Central memory CD4-positive, alpha-beta T cell (primary cell): Measurements from ENCODE around the gene FBXW9.
"Not testable (repeated sequence)": the region's sequence is repeated elsewhere in the genome, so short reads cannot be mapped to it uniquely, and the experiment has no call there.

Source experiments
- DNase-seq: peaks from one replicate; pipeline ENCODE4 v3.0.0; 2022

FBXW9 gene

DNA sequence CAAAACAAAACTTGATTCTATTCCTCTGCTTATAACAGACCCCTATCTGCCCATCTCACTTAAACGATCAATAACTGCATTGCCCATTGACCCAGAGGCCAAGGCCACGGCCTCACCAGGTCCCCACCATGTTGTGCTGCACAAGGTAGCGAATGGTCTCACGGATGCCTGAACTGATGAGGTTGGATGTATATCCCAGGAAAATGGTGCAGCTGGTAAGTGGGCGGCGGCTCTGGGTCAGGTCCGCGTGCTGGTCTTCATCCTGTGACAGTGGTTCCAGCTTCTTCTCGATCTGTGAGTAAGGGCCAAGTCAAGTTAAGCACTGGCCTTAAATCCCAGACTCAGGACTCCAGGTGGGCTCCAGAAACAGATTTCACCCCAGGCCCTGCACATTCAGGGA lies 16.4 kb downstream of the FBXW9 start:
- DNase-seq = no peak

DNA sequence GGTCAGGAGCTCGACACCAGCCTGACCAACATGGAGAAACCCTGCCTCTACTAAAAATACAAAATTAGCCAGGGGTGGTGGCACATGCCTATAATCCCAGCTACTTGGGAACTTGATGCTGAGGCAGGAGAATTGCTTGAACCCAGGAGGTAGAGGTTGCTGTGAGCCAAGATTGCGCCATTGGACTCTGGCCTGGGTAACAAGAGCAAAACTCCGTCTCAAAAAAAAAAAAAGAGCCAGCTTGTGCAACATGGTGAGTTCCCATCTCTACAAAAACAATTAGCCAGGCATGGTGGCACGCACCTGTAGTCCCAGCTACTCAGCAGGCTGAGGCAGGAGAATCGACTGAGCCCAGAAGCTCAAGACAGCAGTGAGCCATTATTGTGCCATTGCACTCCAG lies 18.4 kb downstream of the FBXW9 start:
- DNase-seq = not testable (repeated sequence)

DNA sequence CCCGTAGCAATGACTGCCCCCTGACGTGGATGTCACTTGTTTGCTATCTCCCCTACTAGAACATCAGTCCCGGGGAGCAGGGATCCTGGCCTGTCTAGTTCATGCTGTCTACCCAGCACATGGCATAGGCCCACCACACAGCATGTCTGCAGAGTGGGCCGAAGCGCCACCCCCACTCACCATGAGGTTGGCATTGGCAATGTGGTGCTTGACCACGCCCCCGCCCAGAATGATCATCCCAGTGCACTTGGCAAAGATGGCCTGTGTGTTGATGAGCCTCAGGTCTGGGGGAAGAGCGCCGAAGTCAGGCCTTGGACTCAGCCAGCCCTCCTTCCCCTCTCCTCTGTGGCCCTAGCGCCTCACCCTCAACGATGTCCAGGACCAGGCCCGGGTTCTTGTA lies 19.5 kb downstream of the FBXW9 start:
- DNase-seq = no peak

DNA sequence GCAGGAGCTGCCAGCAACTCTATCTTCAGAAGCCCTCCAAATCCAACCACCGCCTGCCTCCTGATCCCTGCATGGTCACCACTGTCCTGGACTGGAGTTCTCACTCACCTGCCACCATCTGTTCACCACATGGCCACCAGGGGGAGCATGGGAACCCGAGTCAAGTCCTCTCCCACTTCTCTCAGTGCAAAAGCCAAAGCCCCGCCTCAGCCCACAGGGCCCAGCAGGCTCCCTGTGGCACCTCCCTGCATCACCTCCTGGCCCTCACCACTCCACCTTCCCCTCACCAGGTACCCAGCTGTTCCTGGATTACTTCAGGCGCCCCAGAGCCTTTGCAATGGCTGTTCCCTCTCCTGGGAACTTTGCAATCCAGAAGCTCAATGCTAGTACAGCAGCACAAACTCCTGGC lies 20.0 kb downstream of the FBXW9 start:
- peak; percentile 66 for DNase-seq

DNA sequence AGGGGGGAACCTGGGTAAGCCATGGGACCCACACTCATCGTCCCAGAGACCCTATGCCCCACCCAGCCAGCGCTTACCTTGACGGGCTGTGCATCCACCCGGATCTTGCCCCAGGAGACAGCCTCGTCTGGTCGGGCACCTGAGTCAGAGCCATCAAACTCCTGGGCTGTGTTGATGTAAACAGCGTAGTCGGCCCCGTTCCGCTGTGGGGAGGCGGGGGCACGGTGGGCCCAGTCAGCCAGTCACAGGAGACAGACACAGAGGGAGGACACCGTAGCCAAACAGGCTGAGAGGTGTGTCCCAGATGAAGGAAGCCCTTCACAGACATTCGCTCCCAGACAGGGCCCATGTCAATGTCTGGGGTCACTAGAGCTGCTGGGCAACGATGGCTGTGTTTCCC lies 20.5 kb downstream of the FBXW9 start:
- DNase-seq = no peak

- DNase-seq = no peak
Observed at GRCh38 chr19:12675399-12675798, 21.0 kb downstream of the FBXW9 start.

DNA sequence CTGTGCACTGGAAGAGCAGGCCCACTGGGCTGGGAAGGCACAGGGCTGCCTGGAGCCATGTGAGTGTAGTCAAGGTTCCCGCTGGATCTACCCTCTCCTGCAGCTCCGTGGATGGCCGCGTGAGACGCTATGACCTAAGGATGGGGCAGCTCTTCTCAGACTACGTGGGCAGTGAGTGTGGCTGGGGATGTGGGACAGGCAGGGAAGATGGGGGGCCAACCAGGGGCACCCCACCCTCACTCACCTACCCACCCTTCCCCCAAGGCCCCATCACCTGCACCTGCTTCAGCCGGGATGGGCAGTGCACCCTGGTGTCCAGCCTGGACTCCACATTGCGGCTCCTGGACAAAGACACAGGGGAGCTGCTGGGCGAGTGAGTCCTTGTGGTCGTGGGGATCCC lies 23.7 kb downstream of the FBXW9 start:
- DNase-seq = no peak

- DNase-seq = no peak
Observed at GRCh38 chr19:12670159-12670928, 26.1 kb downstream of the FBXW9 start.

GRCh38 chr19:12669270-12670158 lies 26.9 kb downstream of the FBXW9 start:
- DNase-seq = peak; percentile 75

- peak; percentile 65 for DNase-seq
Observed at GRCh38 chr19:12668932-12669269, 27.5 kb downstream of the FBXW9 start.

GRCh38 chr19:12668346-12668745 lies 28.1 kb downstream of the FBXW9 start:
- no peak for DNase-seq

DNA sequence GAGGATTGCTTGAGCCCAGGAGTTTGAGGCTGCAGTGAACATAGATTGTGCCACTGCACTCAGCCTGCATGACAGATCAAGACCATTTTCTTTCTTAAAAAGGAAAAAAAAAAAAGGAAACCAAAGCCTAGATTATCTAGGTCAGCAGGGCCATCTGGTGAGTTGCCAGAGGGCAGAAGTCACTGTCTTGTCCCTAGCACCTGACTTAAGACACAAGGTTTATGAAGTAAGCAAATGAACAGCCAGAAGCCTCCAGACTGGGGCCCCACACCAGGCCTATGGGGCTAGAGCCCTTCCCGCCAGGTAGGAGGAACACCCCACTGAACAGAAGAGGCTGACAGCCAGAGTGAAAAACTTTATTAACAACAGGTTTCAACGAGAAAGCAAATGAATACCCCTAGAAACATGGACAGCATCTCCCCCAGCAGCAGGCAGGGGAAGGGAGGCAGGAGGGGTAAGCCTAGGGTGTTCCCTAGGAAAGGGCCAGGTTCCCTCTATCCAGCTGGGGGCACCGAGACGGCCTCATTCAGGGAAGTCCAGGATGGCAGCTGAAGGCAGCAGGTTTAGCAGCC lies 28.6 kb downstream of the FBXW9 start:
- no peak for DNase-seq

GRCh38 chr19:12666265-12667048 lies 30.0 kb downstream of the FBXW9 start, which contains the start of the genes MAN2B1 and WDR83:
MAN2B1 (minus strand) TSS chr19:12666742; CDS start chr19:12666701, 41 bp downstream.
WDR83 (plus strand) TSS chr19:12666807; CDS start chr19:12669791, 2,984 bp downstream.
- peak; percentile 73 for DNase-seq

DNA sequence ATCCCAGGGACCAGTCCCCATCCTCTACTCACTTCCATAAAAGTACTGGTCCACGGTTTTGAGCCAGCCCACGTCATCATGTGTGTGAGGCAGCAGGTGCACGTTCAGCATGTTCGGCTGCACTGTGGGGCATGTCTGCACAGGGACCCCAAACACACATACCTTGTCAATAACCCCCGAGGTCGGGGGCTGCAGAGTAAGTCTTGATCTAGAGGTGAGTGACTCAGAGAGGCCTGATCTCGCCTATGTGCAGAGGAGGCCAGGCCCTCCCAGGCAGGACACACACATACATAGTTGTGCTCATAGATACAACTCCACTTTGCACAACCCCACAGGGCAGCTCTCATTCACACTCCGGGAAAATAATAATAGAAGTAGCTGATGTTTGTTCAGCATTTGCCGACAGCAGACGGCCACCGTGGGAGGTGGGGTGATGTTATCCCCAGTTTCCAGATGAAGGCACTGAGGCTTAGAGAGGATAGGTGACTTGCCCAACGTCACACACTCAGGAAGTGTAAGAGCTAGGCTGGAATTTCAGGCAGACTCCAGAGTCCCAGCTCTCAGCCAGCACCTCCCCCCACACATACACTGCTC lies 30.7 kb downstream of the FBXW9 start:
- no peak for DNase-seq

- peak; percentile 54 for DNase-seq
Observed at GRCh38 chr19:12665281-12665573, 31.2 kb downstream of the FBXW9 start.

GRCh38 chr19:12664406-12665280 lies 31.8 kb downstream of the FBXW9 start:
- no peak for DNase-seq

DNA sequence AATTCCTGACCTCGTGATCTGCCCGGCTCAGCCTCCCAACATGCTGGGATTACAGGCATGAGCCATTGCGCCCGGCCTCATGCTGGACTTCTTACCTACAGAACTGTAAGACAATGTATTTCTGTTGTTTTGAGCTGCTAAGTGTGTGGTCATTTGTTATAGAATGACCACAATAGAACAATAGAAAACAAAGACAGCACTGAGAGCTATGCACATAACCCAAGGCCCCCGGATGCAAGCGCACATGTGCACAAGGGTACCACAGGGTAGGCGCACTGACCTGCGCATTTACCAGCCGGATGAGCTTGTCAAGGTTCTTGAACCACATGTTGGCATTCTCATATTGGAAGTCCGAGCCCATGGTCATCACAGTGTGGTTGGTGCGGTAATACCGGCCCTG lies 35.5 kb downstream of the FBXW9 start:
- no peak for DNase-seq

- DNase-seq = no peak
Observed at GRCh38 chr19:12657966-12658365, 38.5 kb downstream of the FBXW9 start.

- DNase-seq = no peak
Observed at GRCh38 chr19:12656899-12657571, 39.4 kb downstream of the FBXW9 start.

- no peak for DNase-seq
Observed at GRCh38 chr19:12655546-12655945, 40.9 kb downstream of the FBXW9 start.

DNA sequence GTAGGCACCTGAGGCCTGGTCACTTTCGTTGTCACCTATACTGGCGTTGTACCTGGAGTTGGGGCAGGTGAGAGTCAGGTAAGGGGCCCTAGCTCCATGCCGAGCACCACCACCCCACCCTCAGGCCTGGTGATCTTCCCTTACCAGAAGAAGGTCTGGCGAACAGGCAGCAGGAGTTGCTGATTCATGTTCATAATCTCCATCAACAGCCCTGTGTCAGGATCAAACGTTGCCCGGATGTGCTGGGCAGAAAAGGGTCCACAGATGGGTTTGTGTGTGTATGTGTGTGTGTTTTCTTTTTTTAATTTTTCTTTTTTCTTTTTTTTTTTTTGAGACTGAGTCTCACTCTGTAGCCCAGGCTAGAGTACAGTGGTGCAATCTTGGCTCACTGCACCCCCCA lies 44.2 kb downstream of the FBXW9 start:
- no peak for DNase-seq
